WTC11 (cell line): ENCODE measurements around the gene TSC1.

ENCODE experiments used
- IRF2 ChIP-seq: sonication (generic); formaldehyde crosslinking; IDR thresholded peaks from 2 replicates; pipeline ENCODE4 v1.8.0; 2022; ENCODE audit warnings: low read depth, missing genetic modification reagents, borderline replicate concordance
- MYBL2 ChIP-seq: sonication (generic); formaldehyde crosslinking; IDR thresholded peaks from 2 replicates; pipeline ENCODE4 v1.8.1; 2023; ENCODE audit warnings: mild to moderate bottlenecking, moderate library complexity, missing genetic modification reagents
- NFYB ChIP-seq: sonication (generic); formaldehyde crosslinking; conservative IDR thresholded peaks from 2 replicates; pipeline ENCODE4 v1.8.0; 2022; ENCODE audit warnings: low read depth, missing genetic modification reagents
- NR2C2 ChIP-seq: sonication (generic); formaldehyde crosslinking; IDR thresholded peaks from 2 replicates; pipeline ENCODE4 v1.8.0; 2022; ENCODE audit warnings: mild to moderate bottlenecking, missing genetic modification reagents
- SMAD4 ChIP-seq: sonication (generic); formaldehyde crosslinking; IDR thresholded peaks from 2 replicates; pipeline ENCODE4 v1.8.0; 2022; ENCODE audit warnings: mild to moderate bottlenecking, missing genetic modification reagents
- TF ChIP-seq, protein P1 (sequence below): fragments of 200-600 bp; IDR thresholded peaks from 2 replicates; pipeline ENCODE4 v1.8.0; 2022; ENCODE audit warnings: antibody characterized with exemption
- TF ChIP-seq, protein P2 (sequence below): fragments of 250-450 bp; sonication (Bioruptor Pico); conservative IDR thresholded peaks from 2 replicates; pipeline ENCODE4 v1.9.0; 2021; ENCODE audit warnings: mild to moderate bottlenecking
- TF ChIP-seq, protein P3 (sequence below): sonication (generic); formaldehyde crosslinking; conservative IDR thresholded peaks from 2 replicates; pipeline ENCODE4 v1.8.1; 2022; ENCODE audit warnings: mild to moderate bottlenecking, missing genetic modification reagents

DNA sequence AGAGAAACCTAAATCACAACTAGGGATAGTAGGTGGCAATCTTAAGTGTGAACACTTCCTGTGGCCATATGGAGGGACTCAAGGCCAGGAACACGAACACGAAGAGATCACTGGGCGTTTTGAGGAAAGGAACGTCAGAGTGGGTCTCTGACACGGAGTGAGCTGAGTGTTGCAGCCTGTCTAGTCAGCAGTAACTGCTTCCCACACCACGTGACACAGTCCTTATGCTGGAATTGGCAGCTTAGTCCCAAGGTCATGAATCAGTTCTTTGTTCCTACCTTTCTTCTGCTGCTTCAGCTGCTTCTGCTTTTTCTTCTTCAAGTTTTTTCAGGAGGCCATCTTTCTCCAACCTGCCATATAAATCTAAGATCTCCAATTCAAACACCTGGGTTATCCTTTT is 47.5 kb downstream of the TSC1 start:
- TF ChIP-seq NFYB (CRISPR knock-in tag) (no peak), MYBL2 (CRISPR knock-in tag) (no peak), IRF2 (CRISPR knock-in tag) (no peak), NR2C2 (CRISPR knock-in tag) (no peak), SMAD4 (CRISPR knock-in tag) (no peak)
- TF ChIP-seq, protein P1, sequence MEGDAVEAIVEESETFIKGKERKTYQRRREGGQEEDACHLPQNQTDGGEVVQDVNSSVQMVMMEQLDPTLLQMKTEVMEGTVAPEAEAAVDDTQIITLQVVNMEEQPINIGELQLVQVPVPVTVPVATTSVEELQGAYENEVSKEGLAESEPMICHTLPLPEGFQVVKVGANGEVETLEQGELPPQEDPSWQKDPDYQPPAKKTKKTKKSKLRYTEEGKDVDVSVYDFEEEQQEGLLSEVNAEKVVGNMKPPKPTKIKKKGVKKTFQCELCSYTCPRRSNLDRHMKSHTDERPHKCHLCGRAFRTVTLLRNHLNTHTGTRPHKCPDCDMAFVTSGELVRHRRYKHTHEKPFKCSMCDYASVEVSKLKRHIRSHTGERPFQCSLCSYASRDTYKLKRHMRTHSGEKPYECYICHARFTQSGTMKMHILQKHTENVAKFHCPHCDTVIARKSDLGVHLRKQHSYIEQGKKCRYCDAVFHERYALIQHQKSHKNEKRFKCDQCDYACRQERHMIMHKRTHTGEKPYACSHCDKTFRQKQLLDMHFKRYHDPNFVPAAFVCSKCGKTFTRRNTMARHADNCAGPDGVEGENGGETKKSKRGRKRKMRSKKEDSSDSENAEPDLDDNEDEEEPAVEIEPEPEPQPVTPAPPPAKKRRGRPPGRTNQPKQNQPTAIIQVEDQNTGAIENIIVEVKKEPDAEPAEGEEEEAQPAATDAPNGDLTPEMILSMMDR: no peak
- TF ChIP-seq, protein P2, sequence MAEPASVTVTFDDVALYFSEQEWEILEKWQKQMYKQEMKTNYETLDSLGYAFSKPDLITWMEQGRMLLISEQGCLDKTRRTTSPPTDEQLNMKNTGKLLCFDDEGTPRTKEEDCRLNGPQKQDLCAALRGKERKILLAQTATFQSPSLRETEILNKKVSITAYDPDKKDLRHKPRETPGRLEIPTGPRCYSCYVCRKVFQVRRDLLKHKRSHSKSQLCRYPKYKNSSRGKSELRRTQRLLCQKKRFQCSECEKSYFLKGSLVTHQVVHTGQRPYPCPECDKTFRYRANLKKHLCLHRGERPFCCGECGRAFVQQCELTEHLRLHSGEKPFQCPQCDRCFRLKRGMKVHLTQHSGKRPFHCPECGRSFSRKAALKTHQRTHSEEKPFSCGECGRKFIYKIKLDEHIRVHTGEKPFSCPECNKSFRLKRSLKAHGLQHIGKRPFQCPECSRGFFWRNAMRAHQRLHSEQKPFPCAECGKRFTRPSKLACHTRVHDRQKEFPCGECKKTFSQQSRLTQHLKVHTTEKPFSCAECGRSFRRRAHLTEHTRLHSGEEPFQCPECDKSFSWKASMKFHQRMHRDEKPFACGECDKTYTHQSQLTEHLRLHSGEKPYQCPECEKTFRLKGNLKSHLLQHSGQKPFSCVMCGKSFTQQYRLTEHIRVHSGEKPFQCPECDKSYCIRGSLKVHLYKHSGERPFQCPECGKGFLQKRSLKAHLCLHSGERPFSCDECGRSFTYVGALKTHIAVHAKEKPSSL (CRISPR knock-in tag): no peak
- TF ChIP-seq, protein P3, sequence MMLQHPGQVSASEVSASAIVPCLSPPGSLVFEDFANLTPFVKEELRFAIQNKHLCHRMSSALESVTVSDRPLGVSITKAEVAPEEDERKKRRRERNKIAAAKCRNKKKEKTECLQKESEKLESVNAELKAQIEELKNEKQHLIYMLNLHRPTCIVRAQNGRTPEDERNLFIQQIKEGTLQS (CRISPR knock-in tag): no peak
